ENCODE results near the gene RNF182. TPM values are rescaled to one million over a fixed set of nuclear protein-coding genes. Genes with fewer than 3 reads are reported as not detected.
"Not testable (repeated sequence)": the region's sequence is repeated elsewhere in the genome, so short reads cannot be mapped to it uniquely, and the experiment has no call there.

The RNF182 gene
- total RNA-seq, 1 experiment from 2014 or later = 8.2 TPM

DNA sequence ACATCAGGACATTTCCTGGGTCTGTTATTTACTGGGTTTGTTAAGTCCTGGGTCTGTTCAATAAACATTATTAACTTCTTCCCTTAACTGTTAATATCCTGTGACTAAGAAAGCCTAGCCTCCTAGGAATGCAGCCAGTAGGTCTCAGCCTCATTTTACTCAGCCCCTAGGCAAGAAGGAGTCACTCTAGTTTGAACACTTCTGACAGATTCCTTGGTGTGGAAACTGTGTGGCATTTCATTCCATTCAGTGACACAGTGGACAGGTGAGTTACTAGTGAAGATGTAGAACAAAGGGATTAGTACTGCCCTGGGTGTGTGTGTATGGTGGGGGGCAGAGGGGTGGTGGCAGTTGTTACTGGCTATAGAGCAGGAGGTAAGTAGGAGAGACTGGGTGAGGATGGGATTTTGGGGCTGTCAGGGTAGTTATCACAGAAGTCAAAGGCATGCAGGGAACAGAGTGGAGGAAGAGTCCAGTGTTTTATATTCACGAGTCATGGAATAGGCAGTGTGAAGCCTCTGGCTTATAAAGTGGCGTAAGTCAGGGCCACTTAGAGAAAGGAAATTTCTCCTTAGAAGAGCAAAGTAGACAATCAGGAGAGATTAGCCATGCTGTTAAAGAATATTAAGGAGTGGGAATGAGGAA, 28.4 kb downstream of the RNF182 start:
- peak; percentile 27 for DNase-seq (ENCODE audit: low read depth)

- DNase-seq (ENCODE audit: low read depth) = no peak
Observed at GRCh38 chr6:13965582-13966127, 40.9 kb downstream of the RNF182 start.

- no peak for DNase-seq (ENCODE audit: low read depth)
Observed at GRCh38 chr6:13971303-13971702, 46.6 kb downstream of the RNF182 start.

DNA sequence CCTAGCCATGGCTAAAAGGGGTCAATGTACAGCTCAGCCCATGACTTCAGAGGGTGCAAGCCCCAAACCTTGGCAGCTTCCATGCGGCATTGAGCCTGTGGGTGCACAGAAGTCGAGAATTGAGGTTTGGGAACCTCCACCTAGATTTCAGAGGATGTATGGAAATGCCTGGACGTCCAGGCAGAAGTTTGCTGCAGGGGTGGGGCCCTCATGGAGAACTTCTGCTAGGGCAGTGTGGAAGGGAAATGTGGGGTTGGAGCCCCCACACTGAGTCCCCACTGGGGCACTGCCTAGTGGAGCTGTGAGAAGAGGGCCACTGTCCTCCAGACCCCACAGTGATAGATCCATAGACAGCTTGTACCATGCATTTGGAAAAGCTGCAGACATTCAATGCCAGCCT, 47.9 kb downstream of the RNF182 start:
- DNase-seq (ENCODE audit: low read depth) = not testable (repeated sequence)

GRCh38 chr6:13973422-13973821, 48.7 kb downstream of the RNF182 start:
- DNase-seq (ENCODE audit: low read depth) = not testable (repeated sequence)

- no peak for DNase-seq (ENCODE audit: low read depth)
Observed at GRCh38 chr6:13978102-13978640, 53.4 kb downstream of the RNF182 start.

- DNase-seq (ENCODE audit: low read depth) = no peak
Observed at GRCh38 chr6:13978787-13979186, 54.0 kb downstream of the RNF182 start.

- no peak for DNase-seq (ENCODE audit: low read depth)
Observed at GRCh38 chr6:13979284-13980171, 54.8 kb downstream of the RNF182 start.

DNA sequence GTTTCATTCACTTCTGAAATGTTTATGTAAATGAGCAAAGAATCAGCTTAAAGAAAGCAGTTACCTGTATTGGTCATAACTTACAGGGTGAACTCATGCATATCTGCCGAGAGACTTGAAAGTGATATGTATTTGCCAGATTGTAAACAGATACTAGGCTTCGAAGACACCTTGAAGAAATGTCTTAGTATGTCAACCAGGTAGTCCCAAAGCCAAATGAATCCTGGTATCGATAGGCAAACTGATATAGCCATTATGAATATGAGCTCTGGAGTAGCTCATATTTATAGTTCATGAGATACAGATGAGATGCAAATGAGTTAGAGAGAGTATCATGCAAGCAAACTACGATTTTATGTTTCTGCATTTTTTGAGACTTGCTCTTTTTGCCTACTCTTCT, 55.8 kb downstream of the RNF182 start:
- DNase-seq (ENCODE audit: low read depth) = no peak

- DNase-seq (ENCODE audit: low read depth) = no peak
Observed at GRCh38 chr6:13985663-13986325, 61.0 kb downstream of the RNF182 start.

GRCh38 chr6:13986700-13987399, 62.1 kb downstream of the RNF182 start:
- DNase-seq (ENCODE audit: low read depth) = no peak

DNA sequence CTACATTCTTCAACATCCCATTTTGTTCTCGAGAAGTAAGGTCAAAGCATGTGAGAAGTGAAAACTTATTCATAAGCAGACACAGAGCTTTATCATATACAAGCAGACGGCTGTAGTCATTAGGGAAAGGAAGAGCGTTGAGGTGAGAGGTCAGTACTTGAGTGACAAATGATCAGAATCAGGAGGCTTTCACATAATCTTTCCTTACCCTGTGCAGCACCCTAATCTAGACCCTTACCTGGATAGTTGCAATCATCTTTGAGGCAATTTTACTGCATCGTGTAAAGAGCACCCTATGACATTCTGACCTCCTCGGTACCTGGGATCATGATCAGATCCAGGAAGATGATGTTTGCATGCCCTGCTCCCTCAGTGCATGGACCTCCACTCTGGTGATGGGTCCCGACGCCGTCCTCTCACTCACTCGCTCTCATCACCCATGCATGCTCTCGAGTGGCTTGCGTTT, 62.7 kb downstream of the RNF182 start:
- no peak for DNase-seq (ENCODE audit: low read depth)

DNA sequence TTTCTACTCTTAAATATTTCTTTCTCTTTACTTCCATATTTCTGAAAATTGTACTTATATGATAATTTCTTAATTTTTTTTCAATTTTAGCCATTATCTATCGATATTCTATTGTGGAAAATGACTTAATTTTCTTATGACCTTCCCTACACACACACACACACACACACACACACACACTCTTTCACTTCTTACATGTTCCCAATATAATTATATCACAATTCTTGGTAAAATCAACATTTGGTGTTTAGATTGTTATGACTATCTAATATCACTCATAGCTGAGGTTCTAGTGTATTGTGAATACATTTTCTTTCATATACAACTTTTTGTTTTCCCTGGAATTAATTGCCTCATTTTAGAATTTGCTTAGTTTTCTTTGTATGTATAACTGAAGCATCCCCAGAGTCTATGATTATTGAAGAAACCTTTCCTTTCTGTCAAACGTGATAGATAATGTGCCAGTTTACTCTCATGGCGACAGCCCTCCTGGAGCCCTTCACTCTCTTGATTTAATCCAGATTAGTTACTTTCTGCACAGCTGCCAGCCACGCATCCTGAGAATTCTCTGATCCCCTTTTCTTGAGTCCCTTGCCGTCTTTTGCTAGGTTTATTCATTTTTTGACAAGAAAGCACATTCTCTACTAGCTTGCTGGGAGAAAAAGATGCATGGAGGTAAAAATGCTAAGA, 63.4 kb downstream of the RNF182 start:
- DNase-seq (ENCODE audit: low read depth) = no peak

DNA sequence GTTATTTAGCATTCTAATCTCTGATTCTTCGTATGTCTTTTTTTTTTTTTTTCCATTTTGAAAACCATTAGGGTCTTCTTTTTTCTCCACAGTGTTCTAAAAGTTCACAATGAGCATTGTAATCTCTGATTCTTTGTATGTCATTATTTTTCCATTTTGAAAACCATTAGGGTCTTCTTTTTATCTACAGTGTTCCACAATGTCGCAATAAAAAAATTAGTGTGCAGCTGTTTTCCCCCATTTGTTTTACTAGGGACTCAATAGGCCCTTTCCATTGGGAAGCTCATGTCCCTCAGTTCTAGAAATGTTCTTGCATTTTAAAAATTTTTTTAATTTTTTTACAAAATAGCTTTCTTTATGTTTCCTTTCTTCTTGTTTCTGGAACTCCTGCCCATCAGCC, 64.2 kb downstream of the RNF182 start:
- no peak for DNase-seq (ENCODE audit: low read depth)

GRCh38 chr6:13989496-13990144, 64.9 kb downstream of the RNF182 start:
- DNase-seq (ENCODE audit: low read depth) = no peak

DNA sequence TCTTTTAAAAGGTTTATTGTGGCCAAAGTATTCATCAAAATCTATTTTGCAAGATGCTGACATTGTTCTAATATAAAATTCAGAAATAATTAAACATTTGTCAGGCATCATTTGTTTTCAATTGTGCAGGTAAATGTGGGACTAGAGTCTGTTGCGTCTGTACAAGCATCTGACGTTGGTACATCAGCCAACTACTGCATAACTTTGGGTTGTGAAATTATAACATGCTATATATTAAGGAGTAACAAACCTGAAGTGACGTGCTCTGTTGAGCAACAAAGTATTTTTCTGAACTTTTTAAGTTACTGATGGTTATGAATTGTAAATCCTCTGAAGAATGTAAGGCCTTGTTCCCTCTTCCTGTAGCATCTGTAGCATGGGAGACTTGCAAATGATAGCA, 66.0 kb downstream of the RNF182 start:
- DNase-seq (ENCODE audit: low read depth) = no peak

- no peak for DNase-seq (ENCODE audit: low read depth)
Observed at GRCh38 chr6:13991393-13991792, 66.6 kb downstream of the RNF182 start.

GRCh38 chr6:13992417-13993055, 67.8 kb downstream of the RNF182 start:
- peak; percentile 88 for DNase-seq (ENCODE audit: low read depth)

GRCh38 chr6:13993416-13993815, 68.7 kb downstream of the RNF182 start:
- DNase-seq (ENCODE audit: low read depth) = no peak

Data from HT1080 (cell line).